GM19193 (cell line): ENCODE measurements around the gene NHLRC3.

ENCODE experiments used
- POLR2A ChIP-seq: IDR thresholded peaks from 4 replicates; pipeline ENCODE4 v1.6.1; 2011; ENCODE audit not compliant: insufficient read depth, insufficient read length; ENCODE audit errors: extremely low read depth

The NHLRC3 gene

DNA sequence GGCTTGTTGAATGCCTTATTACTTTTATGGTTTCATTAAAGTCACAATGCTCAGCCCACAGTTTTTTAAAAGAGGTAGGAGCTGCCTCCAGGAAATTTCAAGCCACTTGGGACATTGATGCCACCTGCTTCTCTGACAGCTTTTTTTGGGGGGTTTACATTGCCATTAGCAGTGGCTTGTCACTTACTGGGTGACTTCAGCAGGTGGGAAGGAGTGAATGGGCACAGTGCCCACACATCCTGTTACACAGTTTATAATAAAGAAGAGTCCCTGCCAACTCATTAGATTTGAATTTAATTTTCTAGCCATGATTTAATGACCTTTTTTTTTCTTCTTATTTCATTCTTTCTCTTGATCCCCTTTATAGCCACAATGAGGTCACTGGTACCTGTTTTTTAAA, 61.0 kb downstream of the NHLRC3 start:
- TF ChIP-seq POLR2A: no peak
